Measurements from ENCODE around the gene LNPK. TPM values are rescaled to one million over a fixed set of nuclear protein-coding genes. Genes with fewer than 3 reads are reported as not detected.
"Not testable (repeated sequence)": the region's sequence is repeated elsewhere in the genome, so short reads cannot be mapped to it uniquely, and the experiment has no call there.

Gene LNPK
- total RNA-seq, 1 donor from 2014 or later, result 32.7 TPM

DNA sequence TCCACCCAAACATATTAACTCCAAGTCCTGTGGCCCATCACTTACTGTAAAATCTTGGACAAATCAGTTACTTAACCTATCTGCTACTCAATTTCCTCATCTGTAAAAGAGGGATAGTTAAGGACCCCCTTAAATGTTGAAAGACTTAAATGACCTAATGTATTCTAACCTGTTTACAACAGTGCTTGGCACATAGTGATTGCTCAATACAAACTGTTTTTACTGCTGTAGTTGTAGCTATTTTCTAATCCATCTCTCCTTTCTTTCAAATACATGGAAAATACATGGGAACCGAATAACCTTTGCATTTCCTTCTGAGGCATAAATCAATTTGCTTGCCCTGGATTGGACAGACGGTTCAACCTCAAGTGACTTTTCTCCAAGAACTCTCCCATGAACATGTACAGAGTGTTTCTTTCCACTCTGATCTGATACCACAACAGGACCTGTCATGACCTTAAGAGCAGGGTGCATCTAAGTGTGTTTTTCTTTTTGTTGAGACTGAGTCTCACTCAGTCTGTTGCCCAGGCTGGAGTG, 2.7 kb downstream of the LNPK start:
- Histone ChIP-seq H3K27ac (no peak overlapping the region), H3K27me3 (no peaks in the 10 kb centered on the region), H3K4me1 (peaks cover 38% of the 10 kb centered on the region), H3K9me3 (no peaks in the 10 kb centered on the region), H3K36me3 (no peaks in the 10 kb centered on the region), H3K4me3 (no peak overlapping the region)
- no peak for DNase-seq (ENCODE audit: extremely low spot score in 2 of 2)
- intact Hi-C loops (cut with DNase I), result no loop called here
- TF ChIP-seq POLR2AphosphoS5 (IDR thresholded peaks at IDR 0.05; ENCODE audit: insufficient read depth in 1 of 2, low read depth in 1 of 2) (no peak), POLR2A (IDR thresholded peaks at IDR 0.05) (no peak)
- TF ChIP-seq, protein P1, sequence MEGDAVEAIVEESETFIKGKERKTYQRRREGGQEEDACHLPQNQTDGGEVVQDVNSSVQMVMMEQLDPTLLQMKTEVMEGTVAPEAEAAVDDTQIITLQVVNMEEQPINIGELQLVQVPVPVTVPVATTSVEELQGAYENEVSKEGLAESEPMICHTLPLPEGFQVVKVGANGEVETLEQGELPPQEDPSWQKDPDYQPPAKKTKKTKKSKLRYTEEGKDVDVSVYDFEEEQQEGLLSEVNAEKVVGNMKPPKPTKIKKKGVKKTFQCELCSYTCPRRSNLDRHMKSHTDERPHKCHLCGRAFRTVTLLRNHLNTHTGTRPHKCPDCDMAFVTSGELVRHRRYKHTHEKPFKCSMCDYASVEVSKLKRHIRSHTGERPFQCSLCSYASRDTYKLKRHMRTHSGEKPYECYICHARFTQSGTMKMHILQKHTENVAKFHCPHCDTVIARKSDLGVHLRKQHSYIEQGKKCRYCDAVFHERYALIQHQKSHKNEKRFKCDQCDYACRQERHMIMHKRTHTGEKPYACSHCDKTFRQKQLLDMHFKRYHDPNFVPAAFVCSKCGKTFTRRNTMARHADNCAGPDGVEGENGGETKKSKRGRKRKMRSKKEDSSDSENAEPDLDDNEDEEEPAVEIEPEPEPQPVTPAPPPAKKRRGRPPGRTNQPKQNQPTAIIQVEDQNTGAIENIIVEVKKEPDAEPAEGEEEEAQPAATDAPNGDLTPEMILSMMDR (IDR thresholded peaks at IDR 0.05), result no peak

DNA sequence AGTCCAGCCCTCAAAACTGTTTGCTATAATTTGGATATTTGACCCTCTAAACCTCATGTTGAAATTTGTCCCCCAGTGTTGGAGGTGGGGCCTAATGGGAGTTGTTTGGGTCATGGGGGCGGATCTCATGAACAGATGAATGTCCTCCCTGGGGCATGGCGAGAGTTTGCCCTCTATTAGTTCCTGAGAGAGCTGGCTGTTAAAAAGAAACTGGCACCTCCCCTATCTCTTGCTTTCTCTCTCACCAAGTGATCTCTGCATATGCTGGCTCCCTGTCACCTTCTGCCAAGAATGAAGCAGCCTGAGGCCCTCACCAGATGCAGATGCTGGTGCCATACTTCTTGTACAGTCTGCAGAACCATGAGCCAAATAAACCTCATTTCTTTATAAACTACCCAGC, 12.0 kb downstream of the LNPK start:
- no peak for DNase-seq (ENCODE audit: extremely low spot score in 2 of 2)
- Histone ChIP-seq H3K4me3 (no peak overlapping the region), H3K4me1 (no peaks in the 10 kb centered on the region), H3K36me3 (peaks cover 0 to 4% of the 10 kb centered on the region in 2 donors), H3K9me3 (no peaks in the 10 kb centered on the region), H3K27me3 (no peaks in the 10 kb centered on the region), H3K27ac (no peak overlapping the region)
- intact Hi-C loops (cut with DNase I), result no loop called here
- TF ChIP-seq, protein P1 (IDR thresholded peaks at IDR 0.05), result no peak
- TF ChIP-seq POLR2A (IDR thresholded peaks at IDR 0.05) (no peak), POLR2AphosphoS5 (IDR thresholded peaks at IDR 0.05; ENCODE audit: insufficient read depth in 1 of 2, low read depth in 1 of 2) (no peak)

DNA sequence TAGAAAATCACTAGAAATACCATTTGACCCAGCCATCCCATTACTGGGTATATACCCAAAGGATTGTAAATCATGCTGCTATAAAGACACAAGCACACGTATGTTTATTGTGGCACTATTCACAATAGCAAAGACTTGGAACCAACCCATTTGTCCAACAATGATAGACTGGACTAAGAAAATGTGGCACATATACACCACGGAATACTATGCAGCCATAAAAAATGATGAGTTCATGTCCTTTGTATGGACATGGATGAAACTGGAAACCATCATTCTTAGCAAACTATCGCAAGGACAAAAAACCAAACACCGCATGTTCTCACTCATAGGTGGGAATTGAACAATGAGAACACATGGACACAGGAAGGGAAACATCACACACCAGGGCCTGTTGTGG, 14.9 kb downstream of the LNPK start:
- H3K27ac ChIP-seq; H3K4me3 ChIP-seq; H3K27me3 ChIP-seq; H3K4me1 ChIP-seq; DNase-seq (ENCODE audit: extremely low spot score in 2 of 2); intact Hi-C loops (cut with DNase I); H3K9me3 ChIP-seq; H3K36me3 ChIP-seq: not testable (repeated sequence)

DNA sequence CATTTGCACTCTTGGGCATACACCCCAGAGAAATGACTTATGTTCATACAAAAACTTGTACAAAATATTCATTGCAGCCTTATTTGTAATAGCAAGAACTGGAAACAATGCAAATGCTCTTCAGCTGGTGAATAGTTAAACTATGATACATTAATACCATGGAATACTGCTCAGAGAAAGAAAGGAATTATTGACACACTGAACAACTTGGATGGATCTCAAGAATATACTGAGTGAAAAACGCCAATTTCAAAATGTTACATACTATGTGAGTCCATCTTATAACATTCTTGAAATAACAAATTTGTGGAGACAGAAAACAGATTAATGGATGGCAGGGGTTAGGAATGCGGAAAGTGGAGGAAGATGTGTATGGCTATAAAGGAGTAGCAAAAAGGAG, 17.2 kb downstream of the LNPK start:
- Histone ChIP-seq H3K27me3 (no peaks in the 10 kb centered on the region), H3K4me3 (no peak overlapping the region), H3K36me3 (peaks cover 0 to 11% of the 10 kb centered on the region in 2 donors), H3K9me3 (no peaks in the 10 kb centered on the region), H3K4me1 (no peaks in the 10 kb centered on the region), H3K27ac (no peak overlapping the region)
- TF ChIP-seq POLR2A (IDR thresholded peaks at IDR 0.05) (no peak), POLR2AphosphoS5 (IDR thresholded peaks at IDR 0.05; ENCODE audit: insufficient read depth in 1 of 2, low read depth in 1 of 2) (no peak)
- TF ChIP-seq, protein P1 (IDR thresholded peaks at IDR 0.05), result no peak
- no peak for DNase-seq (ENCODE audit: extremely low spot score in 2 of 2)
- intact Hi-C loops (cut with DNase I), result no loop called here

DNA sequence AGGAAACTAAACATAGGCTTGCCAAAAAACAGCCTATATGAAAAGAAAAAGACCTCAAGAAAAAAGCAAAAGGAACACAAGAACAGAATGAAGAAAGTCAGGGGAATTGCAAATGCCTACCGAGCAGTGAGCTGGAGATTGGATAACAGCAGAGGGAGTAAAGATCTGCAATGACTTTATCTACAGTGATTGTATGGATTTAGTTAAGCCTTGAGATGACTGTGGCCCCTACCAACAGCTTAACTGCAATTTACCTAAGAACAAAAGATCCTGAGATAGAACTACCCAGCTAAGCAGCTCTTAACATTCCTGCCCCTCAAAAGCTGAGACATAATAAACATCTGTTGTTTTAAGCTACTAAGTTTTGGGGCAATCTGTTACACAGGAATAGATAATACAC, 20.5 kb downstream of the LNPK start:
- Histone ChIP-seq H3K9me3 (no peaks in the 10 kb centered on the region), H3K27ac (no peak overlapping the region), H3K4me1 (no peaks in the 10 kb centered on the region), H3K4me3 (no peak overlapping the region), H3K36me3 (peaks cover 0 to 25% of the 10 kb centered on the region in 2 donors), H3K27me3 (no peaks in the 10 kb centered on the region)
- intact Hi-C loops (cut with DNase I), result no loop called here
- TF ChIP-seq POLR2A (IDR thresholded peaks at IDR 0.05), result no peak
- TF ChIP-seq, protein P1 (IDR thresholded peaks at IDR 0.05), result no peak
- no peak for DNase-seq (ENCODE audit: extremely low spot score in 2 of 2)

All from vagina (tissue), 2 donors.